ENCODE results near the gene ATRNL1.
A peak's percentile ranks its signal among the peaks of the same experiment; 100 is the strongest.
"Not testable (repeated sequence)": the region's sequence is repeated elsewhere in the genome, so short reads cannot be mapped to it uniquely, and the experiment has no call there.

The ATRNL1 gene

DNA sequence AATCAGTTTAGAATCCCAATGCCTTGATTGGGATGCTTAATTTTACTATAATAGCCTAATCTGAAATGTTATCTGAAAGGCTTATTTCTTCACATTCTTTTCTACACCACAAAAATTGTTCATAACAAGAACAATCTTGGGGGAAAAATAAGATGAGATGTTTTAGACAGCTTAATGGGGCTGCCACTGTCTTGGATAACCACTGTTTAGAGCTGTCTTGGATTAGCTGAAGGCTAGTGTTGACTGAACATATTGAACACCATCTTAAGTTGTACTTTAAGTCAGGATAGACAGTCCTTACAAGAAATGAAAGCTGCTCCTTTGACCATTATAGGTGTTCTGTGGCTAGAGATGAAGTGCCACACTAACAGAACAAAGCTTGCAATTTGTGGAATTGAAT, 678.6 kb downstream of the ATRNL1 start:
- DNase-seq = no peak

DNA sequence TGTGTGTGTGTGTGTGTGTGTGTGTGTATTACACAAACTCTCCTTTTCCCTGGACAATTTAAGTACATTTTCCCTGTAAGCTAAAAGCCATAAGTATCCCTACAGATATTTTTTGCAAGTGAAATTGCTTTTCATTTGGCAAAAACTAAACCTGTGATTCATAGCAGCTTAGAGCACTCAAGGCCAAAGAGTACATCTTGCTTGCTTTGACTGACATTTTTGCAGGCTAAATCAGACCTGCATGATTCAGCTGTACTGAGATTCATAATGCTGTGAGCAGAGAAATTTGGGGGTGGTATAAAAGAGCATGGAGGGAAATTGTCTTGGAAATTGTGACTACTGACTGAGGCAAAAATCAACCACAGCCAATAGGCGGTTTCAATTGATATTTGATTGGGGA, 679.4 kb downstream of the ATRNL1 start:
- no peak for DNase-seq

DNA sequence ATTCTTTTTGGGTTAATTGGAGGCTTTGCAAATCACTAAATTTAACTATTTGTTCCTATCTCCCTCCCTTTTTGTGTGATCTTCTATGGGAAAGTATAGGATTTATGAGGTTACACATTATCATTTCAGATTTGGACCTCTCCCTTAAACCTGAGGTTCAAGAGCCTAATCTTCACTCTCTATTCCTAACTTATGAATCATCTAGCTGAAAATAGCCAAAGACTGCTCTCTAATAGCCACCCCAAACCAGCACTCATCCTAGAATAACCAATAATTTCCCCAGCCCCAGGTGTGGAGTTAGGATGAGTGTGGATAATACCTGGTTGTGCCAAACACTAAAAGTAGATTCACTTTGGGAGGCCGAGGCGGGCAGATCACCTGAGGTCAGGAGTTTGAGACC, 680.7 kb downstream of the ATRNL1 start:
- DNase-seq = no peak

DNA sequence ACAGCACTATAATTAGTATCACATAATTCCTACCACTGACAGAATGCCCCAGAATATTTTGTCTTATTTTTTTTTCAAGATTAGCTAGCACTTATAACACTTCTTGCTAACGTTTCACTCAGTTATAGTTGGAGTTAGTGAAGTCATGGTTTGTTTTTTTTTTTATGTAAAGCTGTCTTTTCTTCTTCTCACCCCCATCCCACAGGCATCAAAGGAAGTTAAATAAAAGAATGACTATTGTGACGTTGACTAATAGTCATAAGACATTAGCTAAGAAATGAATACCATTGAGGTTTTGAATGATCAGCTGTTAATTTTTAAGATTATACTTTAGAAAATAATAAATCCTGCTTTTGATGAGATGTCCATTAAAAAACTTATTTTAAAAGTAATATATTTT, 681.6 kb downstream of the ATRNL1 start:
- no peak for DNase-seq

DNA sequence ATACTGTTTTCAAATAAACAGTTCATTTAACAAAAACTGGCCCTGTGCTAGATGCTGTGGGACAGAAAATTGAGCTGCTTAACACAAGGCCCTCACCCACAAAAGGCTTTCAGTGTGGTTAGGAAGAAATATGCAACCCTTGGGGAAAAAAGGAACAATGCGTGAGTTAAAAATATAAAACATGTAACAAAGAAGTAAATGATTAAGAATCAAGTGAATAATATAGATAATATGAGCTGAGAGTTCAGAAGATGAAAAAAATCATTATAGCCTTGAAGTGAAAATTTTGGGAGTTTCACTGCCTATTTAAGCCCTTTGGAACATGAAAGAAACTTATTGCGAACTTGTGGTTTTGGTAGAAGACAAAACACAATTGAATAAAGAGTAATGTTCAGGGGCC, 684.5 kb downstream of the ATRNL1 start:
- no peak for DNase-seq

DNA sequence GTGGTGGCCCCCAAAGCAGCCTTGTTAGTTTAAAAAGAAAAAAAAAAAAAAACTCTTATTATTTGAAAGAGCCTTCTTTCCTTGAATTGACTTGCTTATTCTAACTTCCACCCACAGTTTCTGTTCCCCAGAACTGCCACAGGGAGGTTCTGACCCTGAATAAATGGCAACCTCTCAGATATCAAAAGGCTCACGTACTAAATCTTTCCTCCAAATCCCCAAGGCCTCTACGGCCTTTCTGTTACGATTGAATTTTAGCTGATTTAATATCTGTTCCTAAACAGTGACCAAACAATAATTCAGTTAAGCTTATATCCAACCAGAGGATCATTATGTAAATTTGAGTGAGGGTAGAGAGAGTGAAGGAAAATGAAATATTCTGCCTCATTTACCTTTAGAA, 697.1 kb downstream of the ATRNL1 start:
- DNase-seq = no peak

DNA sequence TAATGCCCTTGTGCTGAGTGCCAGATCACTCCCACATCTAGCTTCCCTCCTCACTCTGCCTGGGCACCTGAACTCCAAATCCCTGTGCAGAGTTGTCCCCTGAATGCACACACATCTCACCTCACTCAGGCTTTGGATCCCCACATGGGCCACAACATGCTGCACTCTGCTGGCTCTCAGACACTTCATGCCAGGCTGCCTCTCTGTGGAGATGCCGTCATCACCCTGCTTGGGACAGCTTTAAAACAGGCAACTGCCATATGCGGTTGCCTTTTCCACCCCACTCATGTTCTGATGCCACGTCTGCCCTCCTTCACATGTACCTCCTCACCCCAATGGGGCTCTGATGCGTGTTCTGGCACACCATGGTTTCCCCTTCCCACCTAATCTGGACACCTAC, 702.8 kb downstream of the ATRNL1 start:
- no peak for DNase-seq

DNA sequence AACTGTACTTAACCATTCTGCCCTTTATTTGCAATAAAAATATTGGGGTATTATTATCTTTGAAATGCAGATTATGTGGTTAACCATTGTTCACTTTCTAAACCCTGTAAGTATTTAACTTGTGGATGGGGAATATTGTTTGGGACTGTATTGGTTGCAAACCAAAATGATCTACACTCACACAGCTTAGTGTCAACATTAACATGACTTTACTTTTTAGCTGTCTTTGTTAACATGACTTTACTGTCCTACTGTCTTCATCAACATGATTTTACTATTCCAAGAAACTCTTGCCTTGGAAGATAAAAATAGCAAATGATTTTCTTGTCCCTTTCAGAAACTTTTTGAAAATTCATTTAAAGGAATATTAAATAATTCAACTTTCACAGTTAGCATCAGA, 708.3 kb downstream of the ATRNL1 start:
- no peak for DNase-seq

DNA sequence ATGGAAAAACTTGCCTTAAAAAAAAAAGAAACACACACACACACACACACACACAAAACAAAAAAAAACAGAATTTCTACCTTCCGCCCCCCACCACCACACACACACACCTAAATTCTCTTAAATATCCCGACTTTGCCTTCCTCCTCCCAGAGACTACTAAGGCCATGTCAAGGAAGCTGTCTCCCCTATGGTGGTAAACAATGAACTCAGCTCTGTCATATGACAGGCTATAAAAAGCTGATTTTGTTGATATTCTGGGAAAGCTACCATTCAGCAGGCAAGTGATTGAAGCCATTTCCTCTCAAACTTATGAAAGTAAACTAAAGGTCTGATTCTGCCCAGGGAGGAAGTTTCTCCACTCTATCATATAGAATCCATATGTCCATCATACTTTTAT, 708.8 kb downstream of the ATRNL1 start:
- DNase-seq = no peak

DNA sequence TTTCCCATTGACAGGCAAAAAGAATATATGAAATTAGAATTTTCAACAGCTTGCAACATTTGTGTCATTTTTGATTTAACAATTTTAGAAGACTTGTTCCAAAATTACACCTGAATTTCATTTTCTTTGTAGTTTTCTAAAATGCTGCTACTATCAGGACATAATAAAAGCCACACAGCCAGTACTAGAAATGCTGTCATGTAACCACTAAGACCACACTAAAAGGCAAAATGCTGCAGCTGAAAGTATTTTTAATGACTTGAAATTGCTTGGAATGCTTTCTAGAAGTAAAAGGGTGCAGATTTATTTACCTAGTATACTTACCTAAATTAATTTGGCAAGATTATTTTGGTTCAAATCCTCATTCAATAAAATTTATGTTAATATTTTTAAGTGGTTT, 709.7 kb downstream of the ATRNL1 start:
- DNase-seq = no peak

DNA sequence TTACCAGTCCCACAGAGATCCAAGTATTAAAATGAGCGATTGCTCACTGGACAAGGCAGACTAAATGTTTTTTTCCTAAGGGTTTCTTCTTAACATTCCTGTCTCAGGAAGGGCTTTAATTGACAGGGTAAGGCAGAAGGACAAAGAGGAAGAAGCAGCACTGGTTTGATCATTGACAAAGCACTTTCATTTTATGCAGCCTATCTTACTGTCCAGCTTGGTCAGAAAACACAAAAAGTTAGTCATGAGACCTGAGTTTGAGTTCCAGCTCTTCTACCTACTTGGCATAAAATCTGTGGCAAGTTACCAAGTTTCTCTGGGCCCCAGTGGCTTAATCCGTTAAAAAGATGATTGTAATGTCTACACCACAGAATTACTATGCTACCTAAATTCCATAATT, 721.4 kb downstream of the ATRNL1 start:
- no peak for DNase-seq

DNA sequence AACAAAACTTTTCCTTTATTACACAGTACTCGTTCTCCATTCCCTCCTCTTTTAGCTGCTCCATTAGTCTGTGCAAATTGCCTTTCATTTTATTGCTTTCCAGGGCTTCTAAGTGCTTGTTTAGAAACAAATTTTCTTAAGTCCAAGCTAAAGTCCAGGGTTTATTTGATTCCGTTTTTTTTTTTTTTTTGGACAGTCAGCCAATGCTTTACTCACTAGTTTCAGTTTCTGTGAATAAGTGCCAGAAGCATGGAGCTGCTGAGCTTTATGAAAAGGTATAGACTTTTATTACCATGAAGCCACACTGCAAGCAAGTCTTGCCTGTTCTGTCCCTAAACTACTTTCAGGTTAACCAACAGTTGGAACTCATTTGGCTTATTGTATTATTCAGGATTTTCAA, 724.8 kb downstream of the ATRNL1 start:
- DNase-seq = no peak

DNA sequence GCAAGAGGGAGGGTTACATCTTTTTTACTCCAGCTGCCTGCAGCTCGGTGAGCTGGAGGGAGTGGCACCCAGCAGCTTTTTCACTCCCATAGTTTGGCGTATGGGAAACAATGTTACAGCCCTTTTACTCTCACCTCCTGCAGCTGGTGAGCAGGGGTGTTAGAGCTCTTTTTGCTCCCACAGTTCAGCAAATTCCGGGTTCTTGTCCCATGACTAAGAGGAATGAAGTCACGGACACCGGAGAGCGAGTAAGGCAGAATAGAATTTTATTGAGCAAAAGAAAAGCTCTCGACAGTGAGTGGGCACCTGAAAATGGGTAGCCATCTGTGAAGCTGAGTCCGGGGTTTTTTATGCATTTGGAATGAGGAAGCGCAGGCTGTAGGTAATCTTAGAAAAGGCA, 733.2 kb downstream of the ATRNL1 start:
- no peak for DNase-seq

DNA sequence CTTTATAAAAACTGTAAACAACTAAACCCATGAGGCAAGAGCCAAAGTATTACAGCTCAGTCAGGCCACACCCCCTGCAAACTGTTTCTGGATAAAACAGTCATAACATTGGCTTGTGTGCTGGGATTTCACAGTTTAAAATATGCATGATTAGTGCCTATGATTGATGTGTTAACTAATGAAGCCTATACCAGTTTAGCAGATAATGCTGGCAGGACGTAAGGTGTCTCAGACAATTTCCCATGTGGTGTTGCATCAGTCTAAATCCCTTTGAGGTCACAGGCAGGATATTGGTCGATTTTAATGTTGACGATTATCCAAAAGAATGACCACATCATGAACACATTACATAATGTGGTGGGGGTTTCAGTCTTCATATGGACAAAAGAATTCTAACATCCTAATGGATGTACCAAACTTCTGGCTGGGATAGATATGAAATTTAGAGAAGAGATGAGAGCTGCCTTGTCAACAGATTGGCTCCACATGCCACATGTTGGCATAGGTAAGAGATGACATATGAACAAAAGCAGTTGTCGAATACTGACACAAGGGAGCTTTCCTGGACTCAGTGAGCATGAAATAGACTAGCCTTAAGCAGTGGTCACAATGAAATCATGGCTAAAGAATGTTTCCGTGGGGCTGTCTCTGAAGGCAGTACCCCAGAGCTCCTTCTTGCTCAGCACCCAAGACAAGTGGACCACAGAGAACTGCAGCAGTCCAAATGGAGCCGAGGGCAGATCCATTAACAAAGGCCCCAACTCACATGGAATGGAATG, 734.3 kb downstream of the ATRNL1 start:
- DNase-seq = no peak

DNA sequence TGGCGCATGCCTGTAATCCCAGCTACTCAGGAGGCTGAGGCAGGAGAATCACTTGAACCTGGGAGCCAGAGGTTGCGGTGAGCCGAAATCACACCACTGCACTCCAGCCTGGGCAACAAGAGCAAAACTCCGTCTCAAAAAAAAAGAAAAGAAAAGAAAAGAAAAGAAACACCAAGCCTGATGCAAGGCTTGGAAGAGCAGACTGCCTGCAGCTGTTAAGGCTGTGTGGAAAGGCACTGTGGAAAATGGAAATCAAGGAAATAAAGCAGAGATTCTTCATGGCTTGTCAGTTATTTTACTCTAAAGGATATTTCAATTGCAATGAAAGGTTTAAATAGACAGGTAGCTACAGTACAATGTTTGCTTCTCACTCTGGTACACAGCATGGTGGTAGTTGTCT, 735.0 kb downstream of the ATRNL1 start:
- not testable (repeated sequence) for DNase-seq

DNA sequence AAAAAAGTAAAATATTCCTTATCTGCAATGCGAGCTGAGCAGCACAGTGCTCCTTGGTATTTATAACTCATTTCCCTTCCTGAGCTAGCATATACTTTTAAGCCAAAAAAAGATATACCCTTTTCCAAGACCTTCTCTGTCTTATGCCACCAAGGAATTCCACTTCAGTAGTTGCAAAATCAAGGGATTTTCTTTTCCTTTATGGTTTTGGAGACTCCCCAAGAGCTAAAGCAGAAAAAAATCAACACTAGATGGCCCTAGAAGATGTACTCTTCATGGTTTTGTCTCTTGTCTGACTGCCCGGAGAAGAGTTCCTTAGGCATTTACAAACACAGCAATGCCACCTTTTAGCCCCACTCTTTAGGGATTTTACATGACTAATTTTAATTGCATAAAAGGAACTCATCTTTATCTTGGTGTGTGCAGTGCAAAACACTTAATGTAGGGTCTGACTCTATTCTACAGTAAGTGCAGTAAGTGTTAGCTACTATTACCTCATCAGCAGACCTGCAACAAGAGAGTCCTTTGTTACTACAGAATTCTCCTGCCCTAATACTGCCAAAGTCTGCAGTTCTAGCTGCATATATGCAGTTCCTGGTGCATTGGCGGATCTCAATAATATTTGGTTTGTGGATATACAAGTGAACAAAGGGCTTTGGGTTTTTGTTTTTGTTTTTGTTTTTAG, 736.5 kb downstream of the ATRNL1 start:
- peak; percentile 2 for DNase-seq

DNA sequence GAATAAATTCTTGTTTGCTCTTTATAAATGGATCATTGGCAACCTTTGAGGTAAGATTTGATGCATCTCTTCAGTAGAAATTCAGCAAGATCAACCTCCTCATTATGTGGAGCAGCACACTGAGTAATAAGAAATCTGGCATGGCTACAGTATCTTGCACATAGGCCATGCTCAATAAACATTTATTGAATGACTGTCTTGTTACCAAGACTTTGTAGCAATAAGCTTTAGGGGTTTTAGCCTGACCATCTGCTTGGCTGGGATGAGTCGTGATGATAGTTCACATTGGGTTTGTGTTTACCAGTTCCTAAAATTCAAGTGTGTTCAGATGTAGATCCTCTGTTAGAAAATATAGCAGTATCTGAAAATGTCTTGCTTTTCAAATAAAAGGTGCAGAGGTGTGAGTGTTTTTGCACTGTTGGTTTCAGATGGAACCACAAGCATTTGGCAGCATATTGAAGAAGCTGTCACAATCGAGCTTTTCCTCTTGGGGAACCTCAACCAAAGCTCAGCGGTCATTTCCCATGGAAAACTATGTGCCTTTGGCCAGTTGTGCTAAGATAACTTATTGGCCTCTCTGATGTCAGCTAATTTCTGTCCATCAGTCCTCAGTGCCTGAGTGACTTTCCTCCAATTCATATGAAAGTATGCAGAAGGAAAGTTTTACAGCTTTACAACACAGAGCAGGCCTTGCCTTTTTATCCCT, 737.3 kb downstream of the ATRNL1 start:
- no peak for DNase-seq

DNA sequence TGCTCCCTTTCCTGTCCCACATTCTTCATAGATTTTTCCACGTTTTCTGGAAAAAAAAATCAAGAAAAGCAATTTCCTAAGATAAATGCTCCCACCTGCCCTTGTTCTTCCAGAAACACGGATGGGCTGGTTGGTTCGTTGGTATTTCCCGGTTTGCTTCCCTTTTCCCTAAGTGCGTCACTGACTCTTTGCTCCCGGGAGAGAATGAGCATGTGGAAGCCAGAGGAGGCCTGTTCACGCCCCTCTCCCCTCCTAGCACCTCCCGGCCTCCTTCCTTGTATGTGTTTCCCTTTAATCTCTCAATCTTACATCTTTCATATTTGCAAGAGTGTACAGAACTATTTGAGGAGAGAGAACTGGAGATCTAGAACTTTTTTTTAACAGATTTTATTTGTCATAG, 737.9 kb downstream of the ATRNL1 start:
- DNase-seq = no peak

DNA sequence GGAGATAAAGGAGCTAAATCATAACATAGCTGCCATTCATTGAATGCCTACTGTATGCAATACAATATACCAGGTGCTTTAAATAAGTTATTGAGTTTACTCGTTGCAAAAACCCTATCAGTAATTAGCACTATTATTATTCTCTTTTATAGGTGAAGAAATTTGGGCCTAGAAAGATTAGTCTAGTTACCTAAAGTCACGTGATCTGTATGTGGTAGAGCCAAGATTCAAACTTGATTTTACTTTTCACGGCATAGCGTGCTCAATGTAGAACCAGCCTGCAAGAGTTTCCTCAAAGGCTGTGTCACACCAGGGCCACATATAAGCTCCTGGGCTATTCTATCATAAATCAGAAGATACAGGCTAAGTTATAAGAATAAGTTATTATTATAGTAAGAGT, 740.0 kb downstream of the ATRNL1 start:
- no peak for DNase-seq

DNA sequence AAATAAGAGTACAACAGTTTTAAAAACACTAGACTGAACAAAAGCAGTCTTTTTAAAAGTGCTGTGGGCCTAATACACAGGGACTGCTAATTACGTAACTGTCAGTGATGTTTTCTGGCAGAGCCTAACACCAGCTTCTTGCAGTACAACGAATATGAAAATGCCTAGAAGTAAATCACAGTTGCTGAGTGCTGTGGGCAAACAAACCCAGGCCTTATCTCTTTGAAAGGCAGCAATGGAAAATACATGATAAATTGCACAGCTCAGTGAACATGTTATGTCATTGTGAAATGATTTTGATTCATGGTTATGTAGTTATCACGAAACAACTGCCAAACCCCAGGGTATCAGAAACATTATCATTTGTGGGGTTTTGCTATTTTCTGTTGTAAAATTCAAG, 751.4 kb downstream of the ATRNL1 start:
- no peak for DNase-seq

DNA sequence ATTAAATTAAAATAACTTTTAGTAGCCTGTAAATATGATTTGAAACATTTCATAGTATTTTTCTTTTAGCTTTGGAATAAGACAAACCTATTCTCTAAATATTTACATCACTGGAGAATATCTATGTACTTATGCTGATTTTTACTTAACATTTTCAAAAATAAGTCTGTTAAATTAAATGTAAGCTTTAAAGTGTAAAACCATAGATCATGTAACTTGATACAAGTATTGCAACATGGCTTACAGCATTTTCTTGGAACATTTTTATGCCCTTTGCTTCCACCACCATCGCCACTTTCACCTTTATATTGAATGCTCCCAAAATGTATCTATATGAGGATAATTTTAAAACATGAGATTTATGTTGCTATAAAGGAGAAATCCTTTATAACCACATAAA, 752.8 kb downstream of the ATRNL1 start:
- DNase-seq = no peak

DNA sequence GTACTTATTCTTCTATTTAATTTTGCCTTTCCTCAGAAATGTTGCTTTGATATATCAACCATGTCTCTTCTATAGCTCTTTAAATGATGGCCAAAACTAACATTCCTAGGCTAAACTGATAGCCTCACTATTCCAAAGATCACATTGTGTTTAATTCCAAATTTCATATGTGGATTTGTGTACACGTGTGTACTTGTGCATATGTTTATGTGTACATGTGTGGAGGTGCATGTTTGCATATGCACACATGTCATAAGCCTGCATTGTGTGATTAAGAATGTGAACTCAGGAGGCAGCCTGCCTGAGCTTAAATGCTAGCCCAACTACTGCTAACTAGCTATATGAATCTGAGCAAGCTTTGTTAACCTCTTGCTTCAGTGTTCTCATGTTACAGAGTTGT, 753.4 kb downstream of the ATRNL1 start:
- DNase-seq = no peak

DNA sequence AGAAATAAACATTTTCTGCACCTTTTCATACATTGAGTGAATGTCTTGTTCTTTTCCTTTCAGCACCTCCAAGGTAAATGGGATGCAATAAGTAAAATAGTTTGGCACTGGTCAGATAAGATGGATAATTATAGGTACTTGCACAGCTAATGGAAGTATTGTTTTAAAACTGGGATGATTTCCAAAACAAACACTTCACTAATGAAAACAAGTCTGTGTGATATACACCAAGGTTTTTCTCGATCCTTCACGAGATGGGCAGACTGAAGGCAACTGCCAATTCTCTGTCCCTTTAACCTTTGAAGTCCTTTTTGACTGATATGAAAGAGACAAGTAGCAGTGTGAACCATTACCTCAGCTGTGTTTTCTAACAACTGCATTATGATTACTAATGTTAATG, 756.0 kb downstream of the ATRNL1 start:
- peak; percentile 17 for DNase-seq

DNA sequence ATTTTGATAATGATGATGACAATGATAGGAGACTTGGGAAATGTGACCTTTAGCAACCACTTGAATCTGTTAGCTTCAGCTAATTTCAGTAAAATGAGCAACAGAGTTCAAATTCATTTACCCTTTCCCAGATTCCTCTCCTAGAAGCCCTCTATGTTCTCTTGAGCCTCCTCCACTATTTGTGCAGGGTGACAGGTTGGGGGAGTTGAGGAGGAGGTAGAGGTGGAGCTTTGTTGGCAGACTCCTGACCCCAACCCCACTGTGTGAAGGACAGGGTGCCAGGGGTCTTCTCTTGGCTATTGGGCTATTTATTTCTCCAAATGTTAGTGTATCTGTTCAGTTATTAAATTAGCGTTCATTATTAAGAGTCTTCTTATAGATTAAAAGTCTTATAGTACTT, 757.5 kb downstream of the ATRNL1 start:
- DNase-seq = no peak
